ENCODE measurements around the gene PTTG2.

- no peak for TF ChIP-seq CTCF (IDR thresholded peaks at IDR 0.05)
- TF ChIP-seq POLR2A (IDR thresholded peaks at IDR 0.05) = no peak
Measured at GRCh38 chr4:37917388-37917787, 42.8 kb upstream of the PTTG2 start.
